H1 (cell line): ENCODE results near the gene FRMD4A. TPM values are rescaled to one million over a fixed set of nuclear protein-coding genes. Genes with fewer than 3 reads are reported as not detected.

Source experiments
- CTCF ChIA-PET: fragments of 300-600 bp; sonication (Branson Sonifier 250); formaldehyde crosslinking; loops from one replicate; lab custom pipeline; 2021; ENCODE audit not compliant: partially characterized antibody; lab: Charles Lee
- POLR2A ChIA-PET: fragments of 300-600 bp; sonication (Branson Sonifier 250); formaldehyde crosslinking; loops from one replicate; lab custom pipeline; 2021; ENCODE audit warnings: inconsistent platforms; ENCODE audit not compliant: partially characterized antibody; lab: Charles Lee
- DNase-seq, 2 experiments: peaks; one replicate each; pipeline versions ENCODE4 v3.0.0 to v3.0.0-alpha.2; 2010 to 2022; ENCODE audit warnings: low spot score in 2 of 2, low read depth in 1 of 2, mixed read lengths in 1 of 2
- FAIRE-seq: peaks from 2 replicates; lab custom pipeline; 2011; peaks lifted over from hg19 to GRCh38; lab: Jason Lieb, UNC
- H2AFZ ChIP-seq: 2 replicates; pipeline ENCODE4 v1.8.1; 2012; ENCODE audit warnings: low read length, inconsistent platforms
- H2AK5ac ChIP-seq: 2 replicates; pipeline ENCODE4 v1.6.1; 2013; ENCODE audit warnings: low read depth, low read length
- H2BK120ac ChIP-seq: replicated peaks from 2 replicates; pipeline ENCODE3; 2013; ENCODE audit warnings: low read depth, low read length, inconsistent platforms
- H2BK12ac ChIP-seq: 2 replicates; pipeline ENCODE4 v1.6.1; 2013; ENCODE audit warnings: low read depth, low read length
- H2BK15ac ChIP-seq: 2 replicates; pipeline ENCODE4 v1.6.1; 2013; ENCODE audit warnings: low read length
- H2BK20ac ChIP-seq: 2 replicates; pipeline ENCODE4 v1.6.1; 2013; ENCODE audit warnings: low read length
- H2BK5ac ChIP-seq: 2 replicates; pipeline ENCODE4 v1.6.1; 2013; ENCODE audit warnings: low read depth, low read length
- H3K14ac ChIP-seq: 2 replicates; pipeline ENCODE4 v1.6.1; 2013; ENCODE audit warnings: inconsistent platforms; ENCODE audit not compliant: insufficient read length
- H3K18ac ChIP-seq: 2 replicates; pipeline ENCODE4 v1.6.1; 2013; ENCODE audit warnings: low read length; ENCODE audit errors: extremely low read depth
- H3K23ac ChIP-seq: 2 replicates; pipeline ENCODE4 v1.6.1; 2013; ENCODE audit warnings: inconsistent platforms; ENCODE audit not compliant: insufficient read length
- H3K23me2 ChIP-seq: 2 replicates; pipeline ENCODE4 v1.6.1; 2013; ENCODE audit warnings: low read depth, low read length
- H3K27ac ChIP-seq: 2 replicates; pipeline ENCODE4 v1.6.1; 2011; ENCODE audit warnings: low read depth, low read length, inconsistent platforms
- H3K27me3 ChIP-seq, 4 experiments: replicated peaks in 1 of 4; 1 replicate in 1 of 4; 2 replicates in 3 of 4; pipeline versions ENCODE4 v1.6.1 to v1.8.1; 2011 to 2013; ENCODE audit warnings: low read length in 3 of 4, mild to moderate bottlenecking in 3 of 4, inconsistent platforms in 2 of 4, mixed read lengths in 2 of 4, moderate library complexity in 1 of 4; ENCODE audit not compliant: control insufficient read depth in 3 of 4, insufficient read depth in 3 of 4; ENCODE audit errors: extremely low read depth in 1 of 4
- H3K36me3 ChIP-seq, 4 experiments: 2 replicates each; pipeline versions ENCODE4 v1.6.1 to v1.8.1; 2011 to 2013; ENCODE audit warnings: mild to moderate bottlenecking in 4 of 4, low read length in 3 of 4, moderate library complexity in 2 of 4, control low read depth in 1 of 4, inconsistent platforms in 1 of 4; ENCODE audit not compliant: insufficient read depth in 4 of 4, control insufficient read depth in 2 of 4
- H3K4ac ChIP-seq: replicated peaks from 2 replicates; pipeline ENCODE3; 2013; ENCODE audit warnings: low read length, low read depth, mixed read lengths, inconsistent platforms; ENCODE audit not compliant: insufficient read length
- H3K4me1 ChIP-seq, 4 experiments: replicated peaks in 1 of 4; 1 replicate in 1 of 4; 2 replicates in 3 of 4; pipeline versions ENCODE4 v1.6.1 to v1.8.1; 2011 to 2013; ENCODE audit warnings: low read length in 3 of 4, inconsistent platforms in 2 of 4, mixed read lengths in 1 of 4; ENCODE audit not compliant: insufficient read depth in 4 of 4, control insufficient read depth in 3 of 4
- H3K4me2 ChIP-seq, 2 experiments: 2 replicates each; pipeline versions ENCODE4 v1.6.1 to v1.8.1; 2011 to 2013; ENCODE audit warnings: low read depth in 2 of 2, low read length in 2 of 2, control low read depth in 1 of 2, inconsistent platforms in 1 of 2, mild to moderate bottlenecking in 1 of 2; ENCODE audit not compliant: insufficient read depth in 1 of 2
- H3K4me3 ChIP-seq, 4 experiments: fragments of 200-600, 300-600 bp in 1 of 4; sonication (generic), shearing (Covaris generic), sonication (Bioruptor Twin) in 1 of 4; 2 replicates each; pipeline versions ENCODE4 v1.5.1 to v1.8.1; 2011 to 2016; ENCODE audit warnings: low read length in 4 of 4, low read depth in 3 of 4, control low read depth in 2 of 4, inconsistent platforms in 2 of 4, mild to moderate bottlenecking in 2 of 4, mixed read lengths in 1 of 4, moderate library complexity in 1 of 4; ENCODE audit not compliant: insufficient read depth in 2 of 4; ENCODE audit errors: extremely low read depth in 1 of 4
- H3K56ac ChIP-seq: replicated peaks from 2 replicates; pipeline ENCODE3; 2013; ENCODE audit warnings: low read depth, mild to moderate bottlenecking, mixed read lengths, low read length, inconsistent platforms; ENCODE audit not compliant: insufficient read length
- H3K79me1 ChIP-seq: 2 replicates; pipeline ENCODE4 v1.6.1; 2013; ENCODE audit warnings: low read depth, low read length, control low read depth
- H3K79me2 ChIP-seq, 2 experiments: 2 replicates each; pipeline versions ENCODE4 v1.6.1 to v1.8.1; 2012 to 2013; ENCODE audit warnings: low read length in 2 of 2, mild to moderate bottlenecking in 2 of 2, inconsistent platforms in 1 of 2; ENCODE audit not compliant: insufficient read depth in 2 of 2, control insufficient read depth in 1 of 2
- H3K9ac ChIP-seq, 4 experiments: replicated peaks in 1 of 4; 1 replicate in 1 of 4; 2 replicates in 3 of 4; pipeline versions ENCODE4 v1.6.1 to v1.8.1; 2011 to 2013; ENCODE audit warnings: low read depth in 3 of 4, low read length in 3 of 4, control low read depth in 2 of 4, mild to moderate bottlenecking in 2 of 4, moderate library complexity in 2 of 4, inconsistent platforms in 1 of 4; ENCODE audit errors: extremely low read depth in 1 of 4
- H3K9me3 ChIP-seq, 2 experiments: 2 replicates each; pipeline versions ENCODE4 v1.6.1 to v1.8.1; 2012 to 2013; ENCODE audit warnings: mild to moderate bottlenecking in 2 of 2, moderate library complexity in 2 of 2, control low read depth in 1 of 2, inconsistent platforms in 1 of 2, low read depth in 1 of 2, low read length in 1 of 2, mixed read lengths in 1 of 2; ENCODE audit not compliant: insufficient read depth in 2 of 2
- H4K20me1 ChIP-seq, 2 experiments: replicated peaks in 1 of 2; 2 replicates each; pipeline versions ENCODE3 to v1.8.1; 2011 to 2013; ENCODE audit warnings: inconsistent platforms in 2 of 2, low read length in 2 of 2, mild to moderate bottlenecking in 1 of 2; ENCODE audit not compliant: insufficient read depth in 2 of 2, control insufficient read depth in 1 of 2
- H4K5ac ChIP-seq: 2 replicates; pipeline ENCODE4 v1.6.1; 2013; ENCODE audit warnings: low read length, low read depth, mixed read lengths, inconsistent platforms; ENCODE audit not compliant: insufficient read length
- H4K8ac ChIP-seq: 2 replicates; pipeline ENCODE4 v1.8.0; 2013; ENCODE audit warnings: mild to moderate bottlenecking, moderate library complexity, low read length, inconsistent platforms; ENCODE audit not compliant: insufficient read depth; ENCODE audit errors: extremely low read depth
- H4K91ac ChIP-seq: replicated peaks from 2 replicates; pipeline ENCODE3; 2013; ENCODE audit warnings: low read length, mixed read lengths, inconsistent platforms; ENCODE audit not compliant: insufficient read length
- ATF3 ChIP-seq: IDR thresholded peaks from 2 replicates; pipeline ENCODE4 v1.6.1; 2011; ENCODE audit warnings: low read depth, mild to moderate bottlenecking, low read length; ENCODE audit not compliant: insufficient read depth
- BRCA1 ChIP-seq: IDR thresholded peaks from 2 replicates; pipeline ENCODE4 v1.6.1; 2012; ENCODE audit warnings: low read depth, low read length, improper control_type of control experiment
- CEBPB ChIP-seq: IDR thresholded peaks from 2 replicates; pipeline ENCODE4 v1.6.1; 2012; ENCODE audit warnings: low read depth, low read length
- CTBP2 ChIP-seq: IDR thresholded peaks from 2 replicates; pipeline ENCODE4 v1.7.0; 2011; ENCODE audit warnings: borderline replicate concordance, mild to moderate bottlenecking, moderate library complexity, mixed read lengths, low read length; ENCODE audit not compliant: insufficient read depth, insufficient read length
- GABPA ChIP-seq: IDR thresholded peaks from 2 replicates; pipeline ENCODE4 v1.6.1; 2011; ENCODE audit warnings: mild to moderate bottlenecking, low read length, moderate library complexity, borderline replicate concordance; ENCODE audit not compliant: insufficient read depth
- KDM1A ChIP-seq: fragments of 200-600, 300-600 bp; sonication (generic); IDR thresholded peaks from 2 replicates; pipeline ENCODE4 v1.7.1; 2016; ENCODE audit warnings: mild to moderate bottlenecking, low read length, borderline replicate concordance
- KDM4A ChIP-seq: IDR thresholded peaks from one replicate; pipeline ENCODE4 v1.7.1; 2012; ENCODE audit warnings: low read depth, mild to moderate bottlenecking, moderate library complexity, low read length, inconsistent platforms; ENCODE audit not compliant: severe bottlenecking
- MAFK ChIP-seq: IDR thresholded peaks from 2 replicates; pipeline ENCODE4 v1.6.1; 2012; ENCODE audit warnings: low read depth, mild to moderate bottlenecking, improper control_type of control experiment, low read length
- RXRA ChIP-seq: IDR thresholded peaks from 2 replicates; pipeline ENCODE4 v1.6.1; 2011; ENCODE audit warnings: low read depth, mild to moderate bottlenecking, low read length, moderate library complexity; ENCODE audit not compliant: insufficient read depth
- SAP30 ChIP-seq: fragments of 300-600 bp; sonication (generic); IDR thresholded peaks from 2 replicates; pipeline ENCODE4 v1.7.1; 2012; ENCODE audit warnings: low read length, moderate library complexity, mild to moderate bottlenecking, inconsistent platforms; ENCODE audit not compliant: insufficient read depth, insufficient replicate concordance
- SIX5 ChIP-seq: IDR thresholded peaks from 2 replicates; pipeline ENCODE4 v1.6.1; 2011; ENCODE audit warnings: mild to moderate bottlenecking, low read depth, low read length
- SP4 ChIP-seq: IDR thresholded peaks from 2 replicates; pipeline ENCODE4 v1.6.1; 2012; ENCODE audit warnings: low read length, inconsistent platforms
- WGBS, 2 experiments: shearing (Covaris generic) in 1 of 2; methylation state at CpG; one replicate each; pipeline versions ENCODE4 v1.1.6 to v1.1.7; 2013 to 2015; ENCODE audit warnings: low lambda C conversion rate in 2 of 2, mixed read lengths in 2 of 2, inconsistent platforms in 1 of 2, low coverage in 1 of 2, missing lambda C conversion rate in 1 of 2; ENCODE audit not compliant: insufficient replicate concordance in 2 of 2, insufficient coverage in 1 of 2, insufficient read length in 1 of 2; ENCODE audit errors: extremely low coverage in 1 of 2, missing lambda C conversion rate in 1 of 2; 5-methylcytosine and 5-hydroxymethylcytosine counted together
- polyA plus RNA-seq, 7 experiments: library from polyadenylated mRNA; depleted of rRNA in 3 of 7; stranded (reverse) in 5 of 7; unstranded in 2 of 7; fragments of >200 nt in 5 of 7; fragments of 200-250 nt in 2 of 7; gene quantifications; 1 replicate in 5 of 7; 2 replicates in 1 of 7; 4 replicates in 1 of 7; pipeline versions ENCODE4 v1.2.1 to v1.2.3, GENCODE V29; 2011 to 2013; ENCODE audit warnings: missing spikeins in 2 of 7, mixed read lengths in 2 of 7
- total RNA-seq: library from RNA; stranded (reverse); fragmentation: NEBNext Ultra II Directional; extraction: Animal tissue kit (Norgen Biotek cat#: 25700); gene quantifications from 2 replicates; pipeline ENCODE4 v1.2.1, GENCODE V29; 2021

Gene FRMD4A
- total and polyA plus RNA-seq, 2 of the 8 experiments (the other 6 are each of a cell fraction or from before 2014, with no cell fraction given), result 38.6 to 39.6 TPM

GRCh38 chr10:14259696-14260566, 70.8 kb downstream of the FRMD4A start:
- no peak overlapping the region for H3K14ac ChIP-seq
- no peak overlapping the region for H2BK120ac ChIP-seq
- H3K18ac ChIP-seq, result no peak overlapping the region
- H3K9ac ChIP-seq, result no peak overlapping the region
- no peaks in the 10 kb centered on the region for H3K4me1 ChIP-seq
- no peaks in the 10 kb centered on the region for H4K20me1 ChIP-seq
- H3K4me3 ChIP-seq, result no peak overlapping the region
- no peaks in the 10 kb centered on the region for H3K36me3 ChIP-seq
- no peak overlapping the region for H2AK5ac ChIP-seq
- FAIRE-seq, result no peak
- H3K79me1 ChIP-seq, result no peaks in the 10 kb centered on the region
- ChIA-PET CTCF (interaction anchor here (1.5 kb wide), 1 partner anchor 42 kb away, joined by 4 read pairs; no protein-coding TSS in a partner anchor), POLR2A (no interaction called here)
- DNase-seq, result no peak
- H3K4ac ChIP-seq, result no peak overlapping the region
- no peak overlapping the region for H2BK20ac ChIP-seq
- H3K56ac ChIP-seq, result no peak overlapping the region
- H2AFZ ChIP-seq, result no peak overlapping the region
- H3K27me3 ChIP-seq, result no peaks in the 10 kb centered on the region
- no peaks in the 10 kb centered on the region; the same call in 1 of the 2 replicates for H3K23me2 ChIP-seq
- H2BK15ac ChIP-seq, result no peak overlapping the region
- peaks cover 0 to 4% of the 10 kb centered on the region in 2 experiments; a peak in 1 of 4 replicates for H3K9me3 ChIP-seq
- H3K4me2 ChIP-seq, result no peak overlapping the region
- no peak overlapping the region for H3K23ac ChIP-seq
- no peak overlapping the region for H4K5ac ChIP-seq
- no peaks in the 10 kb centered on the region for H3K79me2 ChIP-seq
- no peak overlapping the region for H2BK12ac ChIP-seq
- 92% methylated on average over 6 of the region's 7 CpGs; no CpG with 5 or more reads in 1 of the 2 experiments for WGBS, 2 experiments
- no peak overlapping the region for H4K8ac ChIP-seq
- no peak overlapping the region for H4K91ac ChIP-seq
- H2BK5ac ChIP-seq, result no peak overlapping the region
- no peak overlapping the region for H3K27ac ChIP-seq
- no peak for TF ChIP-seq MAFK
- no peak for TF ChIP-seq KDM4A
- TF ChIP-seq RXRA, result no peak
- TF ChIP-seq KDM1A, result no peak
- TF ChIP-seq GABPA, result no peak
- no peak for TF ChIP-seq BRCA1
- TF ChIP-seq SIX5, result no peak
- no peak for TF ChIP-seq ATF3
- TF ChIP-seq SP4, result no peak
- no peak for TF ChIP-seq CEBPB
- TF ChIP-seq CTBP2, result no peak
- TF ChIP-seq SAP30, result no peak
